HUES6 (cell line): ENCODE results near the gene TMOD4.

Source experiments
- H3K27ac ChIP-seq: 2 replicates; pipeline ENCODE4 v1.7.0; 2013; ENCODE audit warnings: low read depth, mild to moderate bottlenecking, low read length, inconsistent platforms
- H3K27me3 ChIP-seq: 2 replicates; pipeline ENCODE4 v1.6.1; 2013; ENCODE audit warnings: low read length; ENCODE audit not compliant: control insufficient read depth, insufficient read depth
- H3K36me3 ChIP-seq: 2 replicates; pipeline ENCODE4 v1.6.1; 2013; ENCODE audit warnings: low read length; ENCODE audit not compliant: control insufficient read depth, insufficient read depth
- H3K4me1 ChIP-seq: 2 replicates; pipeline ENCODE4 v1.6.1; 2013; ENCODE audit warnings: low read length; ENCODE audit not compliant: control insufficient read depth, insufficient read depth
- H3K4me3 ChIP-seq: 2 replicates; pipeline ENCODE4 v1.5.1; 2013; ENCODE audit warnings: low read depth, low read length
- H3K9ac ChIP-seq: one replicate; pipeline ENCODE4 v1.6.1; 2013; ENCODE audit warnings: mild to moderate bottlenecking, low read length
- H3K9me3 ChIP-seq: 2 replicates; pipeline ENCODE4 v1.6.1; 2013; ENCODE audit warnings: low read depth, low read length; ENCODE audit not compliant: control insufficient read depth, insufficient read depth

TMOD4 gene

DNA sequence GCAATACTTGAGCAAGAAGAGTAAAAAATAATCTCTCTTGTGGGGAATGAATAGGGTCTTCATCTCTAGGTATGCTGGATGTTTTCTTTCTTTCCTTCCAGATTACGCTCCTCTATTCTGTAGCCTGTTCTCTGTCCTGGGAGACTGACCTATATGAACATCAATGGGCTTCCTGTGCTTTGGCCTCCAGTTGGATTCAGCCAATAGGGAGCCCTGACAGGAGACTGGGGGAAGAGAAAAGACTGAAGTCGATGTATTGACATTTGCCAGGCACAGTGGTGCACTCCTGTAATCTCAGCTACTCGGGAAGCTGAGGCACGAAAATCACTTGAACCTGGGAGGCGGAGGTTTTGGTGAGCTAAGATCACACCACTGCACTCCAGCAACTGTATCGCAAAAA, 47.0 kb downstream of the TMOD4 start:
- Histone ChIP-seq H3K4me3 (no peak overlapping the region), H3K27ac (no peak overlapping the region), H3K4me1 (peaks cover 24% of the 10 kb centered on the region), H3K36me3 (no peaks in the 10 kb centered on the region), H3K9me3 (no peaks in the 10 kb centered on the region), H3K27me3 (peaks cover 18% of the 10 kb centered on the region; the same call in 1 of the 2 replicates), H3K9ac (no peak overlapping the region)

DNA sequence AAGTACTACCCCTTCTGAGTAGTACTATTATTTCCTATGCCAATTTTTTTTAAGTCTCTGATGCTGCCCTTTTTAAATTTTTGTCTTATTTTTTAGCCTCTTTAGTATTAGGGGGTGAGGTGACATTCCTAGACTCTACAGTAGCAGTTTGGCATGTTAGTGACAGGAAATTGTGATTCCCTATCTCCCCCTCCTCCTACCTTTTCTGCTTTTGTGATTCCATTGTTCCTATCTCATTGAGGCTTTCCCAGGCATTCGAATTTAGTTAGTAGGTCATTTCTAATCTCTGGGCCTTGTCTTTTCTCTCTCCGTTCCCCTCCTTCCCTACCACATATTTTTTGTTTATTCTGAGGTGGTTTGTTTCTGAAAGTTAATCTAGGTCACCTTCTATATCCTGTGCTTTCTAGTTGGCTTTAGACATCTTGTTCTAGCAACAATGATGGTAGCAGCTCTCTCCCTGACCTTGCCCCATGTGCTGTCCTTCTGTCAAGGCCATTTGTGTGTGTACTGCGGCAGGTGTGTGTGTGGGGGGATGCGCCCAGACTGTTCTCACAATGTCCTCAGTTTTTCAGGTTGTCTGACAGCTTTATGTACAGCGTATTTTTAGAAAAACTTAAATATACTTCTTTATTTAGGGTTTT, 50.9 kb downstream of the TMOD4 start:
- Histone ChIP-seq H3K9ac (no peak overlapping the region), H3K9me3 (no peaks in the 10 kb centered on the region), H3K27ac (no peak overlapping the region), H3K36me3 (no peaks in the 10 kb centered on the region), H3K4me3 (no peak overlapping the region), H3K27me3 (no peaks in the 10 kb centered on the region), H3K4me1 (peaks cover 8% of the 10 kb centered on the region)
